ENCODE measurements around the gene YIPF3.

The YIPF3 gene

GRCh38 chr6:43532201-43532600 is 15.5 kb upstream of the YIPF3 start:
- TF ChIP-seq CTCF (IDR thresholded peaks at IDR 0.05; ENCODE audit: low read depth, low read length) = no peak
- no peak overlapping the region for H3K4me3 ChIP-seq (ENCODE audit: low read depth, low read length)

- TF ChIP-seq CTCF (IDR thresholded peaks at IDR 0.05; ENCODE audit: low read depth, low read length) = no peak
These were observed 7.8 kb upstream of the YIPF3 start for GRCh38 chr6:43524483-43524961.

GRCh38 chr6:43523284-43523683 is 6.6 kb upstream of the YIPF3 start:
- no peak overlapping the region for H3K4me3 ChIP-seq (ENCODE audit: low read depth, low read length)
- TF ChIP-seq CTCF (IDR thresholded peaks at IDR 0.05; ENCODE audit: low read depth, low read length) = no peak

More at GRCh38 chr6:43524483-43524961, 7.8 kb upstream of the YIPF3 start:
- H3K4me3 ChIP-seq (ENCODE audit: low read depth, low read length) = no peak overlapping the region

- H3K4me3 ChIP-seq (ENCODE audit: low read depth, low read length) = no peak overlapping the region
- no peak for TF ChIP-seq CTCF (IDR thresholded peaks at IDR 0.05; ENCODE audit: low read depth, low read length)
These were observed 6.0 kb upstream of the YIPF3 start for GRCh38 chr6:43522547-43523261.

GRCh38 chr6:43521836-43522235 is 5.1 kb upstream of the YIPF3 start:
- H3K4me3 ChIP-seq (ENCODE audit: low read depth, low read length) = no peak overlapping the region
- no peak for TF ChIP-seq CTCF (IDR thresholded peaks at IDR 0.05; ENCODE audit: low read depth, low read length)

GRCh38 chr6:43520097-43520496 is 3.4 kb upstream of the YIPF3 start:
- no peak overlapping the region for H3K4me3 ChIP-seq (ENCODE audit: low read depth, low read length)
- TF ChIP-seq CTCF (IDR thresholded peaks at IDR 0.05; ENCODE audit: low read depth, low read length) = no peak

GRCh38 chr6:43517505-43518357 is 1.0 kb upstream of the YIPF3 start:
- H3K4me3 ChIP-seq (ENCODE audit: low read depth, low read length) = peak overlapping the region; percentile 99
- no peak for TF ChIP-seq CTCF (IDR thresholded peaks at IDR 0.05; ENCODE audit: low read depth, low read length)
